Testis (tissue), 3 donors: ENCODE results near the gene LTB. TPM values are rescaled to one million over a fixed set of nuclear protein-coding genes. Genes with fewer than 3 reads are reported as not detected.

Experiments
- DNase-seq: peaks from one replicate; pipeline ENCODE4 v3.0.0-alpha.2; 2019
- H3K27ac ChIP-seq, 2 donors: fragments of 200-600 bp; sonication (generic); one replicate each; pipeline ENCODE4 v1.5.1; 2019
- H3K27me3 ChIP-seq: fragments of 200-600 bp; sonication (generic); one replicate; pipeline ENCODE4 v1.5.1; 2019
- H3K36me3 ChIP-seq: fragments of 200-600 bp; sonication (generic); one replicate; pipeline ENCODE4 v1.5.1; 2017; ENCODE audit warnings: low read depth; ENCODE audit errors: missing control alignments
- H3K4me1 ChIP-seq: fragments of 200-600 bp; sonication (generic); one replicate; pipeline ENCODE4 v1.5.1; 2019
- H3K4me3 ChIP-seq, 2 donors: fragments of 200-600 bp; sonication (generic); one replicate each; pipeline ENCODE4 v1.5.1; 2017 to 2019
- H3K9me3 ChIP-seq: fragments of 200-600 bp; sonication (generic); one replicate; pipeline ENCODE4 v1.5.1; 2017
- CTCF ChIP-seq, 3 experiments: fragments of 450-650 bp in 2 of 3; fragments of 200-600 bp in 1 of 3; sonication (generic) in 1 of 3; IDR thresholded peaks; one replicate each; pipeline ENCODE4 v1.5.1; 2016 to 2019; ENCODE audit warnings: antibody characterized with exemption in 3 of 3, mild to moderate bottlenecking in 2 of 3, moderate library complexity in 1 of 3
- POLR2A ChIP-seq: fragments of 450-650 bp; IDR thresholded peaks from one replicate; pipeline ENCODE4 v1.6.1; 2017; ENCODE audit warnings: antibody characterized with exemption, mild to moderate bottlenecking, moderate library complexity
- WGBS, 2 donors: methylation state at CpG; one replicate each; pipeline ENCODE4 v1.1.5; 2018; 5-methylcytosine and 5-hydroxymethylcytosine counted together
- intact Hi-C: fragments of 100-400 bp; cut with DNase I; formaldehyde crosslinking; loops from one replicate; pipeline ENCODE4 v1.15.1; 2023; ENCODE audit warnings: low total_unique reads
- polyA plus RNA-seq: library from polyadenylated mRNA; stranded (reverse); fragments of 350-450 nt; fragmentation: Illumina TruSeq; extraction: RNeasy Lipid Tissue Mini Kit (QIAGEN cat#74804); gene quantifications from one replicate; pipeline ENCODE4 v1.2.3, GENCODE V29; 2014; ENCODE audit warnings: low read depth, low replicate concordance; ENCODE audit not compliant: insufficient read depth
- total RNA-seq, 2 donors: library from RNA; depleted of rRNA; stranded (reverse); fragments of >200 nt; gene quantifications; one replicate each; pipeline ENCODE4 v1.2.3, GENCODE V29; 2016

LTB gene
- total and polyA plus RNA-seq, 3 donors from 2014 or later, result 2.0 to 7.2 TPM; not detected in 1

GRCh38 chr6:31610968-31611367 is 28.7 kb upstream of the LTB start:
- WGBS, 2 donors, result 61 to 64% methylated on average over 4 of the region's 4 CpGs
- Histone ChIP-seq H3K27me3 (no peaks in the 10 kb centered on the region), H3K9me3 (no peaks in the 10 kb centered on the region), H3K4me1 (no peaks in the 10 kb centered on the region), H3K27ac (no peak overlapping the region), H3K36me3 (no peaks in the 10 kb centered on the region), H3K4me3 (no peak overlapping the region)
- DNase-seq, result no peak
- TF ChIP-seq CTCF (IDR thresholded peaks at IDR 0.05) (no peak), POLR2A (no peak)
- intact Hi-C loops, result no loop called here

GRCh38 chr6:31609519-31610406 is 27.5 kb upstream of the LTB start:
- DNase-seq, result no peak
- Histone ChIP-seq H3K27ac (no peak overlapping the region), H3K36me3 (no peaks in the 10 kb centered on the region), H3K27me3 (no peaks in the 10 kb centered on the region), H3K4me1 (no peaks in the 10 kb centered on the region), H3K9me3 (no peaks in the 10 kb centered on the region), H3K4me3 (no peak overlapping the region)
- no peak for TF ChIP-seq POLR2A
- TF ChIP-seq CTCF (IDR thresholded peaks at IDR 0.05), result no peak
- intact Hi-C loops, result no loop called here
- 55 to 63% methylated on average over 8 of the region's 8 CpGs for WGBS, 2 donors

GRCh38 chr6:31607317-31607716 is 25.1 kb upstream of the LTB start:
- no peak for DNase-seq
- intact Hi-C loops, result no loop called here
- TF ChIP-seq POLR2A (no peak), CTCF (IDR thresholded peaks at IDR 0.05) (no peak)
- Histone ChIP-seq H3K9me3 (no peaks in the 10 kb centered on the region), H3K4me1 (no peaks in the 10 kb centered on the region), H3K27me3 (no peaks in the 10 kb centered on the region), H3K4me3 (no peak overlapping the region), H3K36me3 (no peaks in the 10 kb centered on the region), H3K27ac (no peak overlapping the region)
- 80 to 94% methylated on average over 1 of the region's 1 CpG for WGBS, 2 donors

GRCh38 chr6:31597006-31597405 is 14.8 kb upstream of the LTB start:
- Histone ChIP-seq H3K27ac (no peak overlapping the region), H3K9me3 (no peaks in the 10 kb centered on the region), H3K4me1 (peaks cover 3% of the 10 kb centered on the region), H3K36me3 (no peaks in the 10 kb centered on the region), H3K27me3 (no peaks in the 10 kb centered on the region), H3K4me3 (no peak overlapping the region)
- intact Hi-C loops, result loop anchor here (10.0 kb wide), 1 partner anchor 52 kb away; the partner anchor contains the start of genes ATP6V1G2, DDX39B and NFKBIL1
- TF ChIP-seq CTCF (IDR thresholded peaks at IDR 0.05) (peak in 2 of 3 experiments; percentile 23 to 36), POLR2A (no peak)
- WGBS, 2 donors, result 51 to 61% methylated on average over 2 of the region's 2 CpGs
- DNase-seq, result no peak
